ENCODE results near the gene LRMDA.
"Not testable (repeated sequence)": the region's sequence is repeated elsewhere in the genome, so short reads cannot be mapped to it uniquely, and the experiment has no call there.

LRMDA gene

GRCh38 chr10:75505840-75506506 lies 74.5 kb downstream of the LRMDA start:
- no peak for DNase-seq (ENCODE audit: low read depth in 2 of 2)

- DNase-seq (ENCODE audit: low read depth in 2 of 2): no peak
These were observed 75.5 kb downstream of the LRMDA start for GRCh38 chr10:75506930-75507329.

- DNase-seq (ENCODE audit: low read depth in 2 of 2): no peak
These were observed 76.0 kb downstream of the LRMDA start for GRCh38 chr10:75507469-75507868.

GRCh38 chr10:75508239-75508813 lies 76.9 kb downstream of the LRMDA start:
- DNase-seq (ENCODE audit: low read depth in 2 of 2): no peak

GRCh38 chr10:75508814-75509306 lies 77.4 kb downstream of the LRMDA start:
- no peak for DNase-seq (ENCODE audit: low read depth in 2 of 2)

- DNase-seq (ENCODE audit: low read depth in 2 of 2): no peak
These were observed 78.3 kb downstream of the LRMDA start for GRCh38 chr10:75509706-75510105.

GRCh38 chr10:75511011-75511410 lies 79.6 kb downstream of the LRMDA start:
- no peak for DNase-seq (ENCODE audit: low read depth in 2 of 2)

- no peak for DNase-seq (ENCODE audit: low read depth in 2 of 2)
These were observed 80.9 kb downstream of the LRMDA start for GRCh38 chr10:75512203-75512933.

- no peak for DNase-seq (ENCODE audit: low read depth in 2 of 2)
These were observed 82.0 kb downstream of the LRMDA start for GRCh38 chr10:75513292-75513885.

- no peak for DNase-seq (ENCODE audit: low read depth in 2 of 2)
These were observed 83.4 kb downstream of the LRMDA start for GRCh38 chr10:75514830-75515229.

- not testable (repeated sequence) for DNase-seq (ENCODE audit: low read depth in 2 of 2)
These were observed 84.7 kb downstream of the LRMDA start for GRCh38 chr10:75516154-75516553.

GRCh38 chr10:75519213-75519612 lies 87.8 kb downstream of the LRMDA start:
- DNase-seq (ENCODE audit: low read depth in 2 of 2): not testable (repeated sequence)

- not testable (repeated sequence) for DNase-seq (ENCODE audit: low read depth in 2 of 2)
These were observed 89.9 kb downstream of the LRMDA start for GRCh38 chr10:75521194-75521829.

GRCh38 chr10:75525067-75525466 lies 93.6 kb downstream of the LRMDA start:
- DNase-seq (ENCODE audit: low read depth in 2 of 2): no peak

- DNase-seq (ENCODE audit: low read depth in 2 of 2): no peak
These were observed 94.2 kb downstream of the LRMDA start for GRCh38 chr10:75525646-75526045.

- no peak for DNase-seq (ENCODE audit: low read depth in 2 of 2)
These were observed 96.1 kb downstream of the LRMDA start for GRCh38 chr10:75527542-75527941.

GRCh38 chr10:75528392-75528791 lies 97.0 kb downstream of the LRMDA start:
- no peak for DNase-seq (ENCODE audit: low read depth in 2 of 2)

- DNase-seq (ENCODE audit: low read depth in 2 of 2): no peak
These were observed 98.9 kb downstream of the LRMDA start for GRCh38 chr10:75530299-75530698.

GRCh38 chr10:75531571-75532031 lies 100.2 kb downstream of the LRMDA start:
- DNase-seq (ENCODE audit: low read depth in 2 of 2): no peak

GRCh38 chr10:75532253-75532924 lies 101.0 kb downstream of the LRMDA start:
- no peak for DNase-seq (ENCODE audit: low read depth in 2 of 2)

- DNase-seq (ENCODE audit: low read depth in 2 of 2): no peak
These were observed 106.7 kb downstream of the LRMDA start for GRCh38 chr10:75538144-75538543.

Measured in stimulated activated CD4-positive, alpha-beta T cell treated with anti-CD3 and anti-CD28 coated beads, Interleukin-4, amount 100 ng/mL, for 48 hours (primary cell).